Lower leg skin (tissue), 4 donors: ENCODE measurements around the gene CHST4. TPM values are rescaled to one million over a fixed set of nuclear protein-coding genes. Genes with fewer than 3 reads are reported as not detected.
"Not testable (repeated sequence)": the region's sequence is repeated elsewhere in the genome, so short reads cannot be mapped to it uniquely, and the experiment has no call there.

Experiments
- DNase-seq, 2 donors: peaks; one replicate each; pipeline ENCODE4 v3.0.0-alpha.2; 2019; ENCODE audit warnings: low spot score in 2 of 2
- H3K4me3 ChIP-seq: fragments of 200-600 bp; sonication (generic); 2 replicates; pipeline ENCODE4 v1.5.1; 2017; ENCODE audit warnings: mild to moderate bottlenecking, low read depth; ENCODE audit not compliant: poor library complexity, severe bottlenecking
- CTCF ChIP-seq, 3 donors: fragments of 450-650 bp; IDR thresholded peaks; one replicate each; pipeline ENCODE4 v1.5.1; 2016; ENCODE audit warnings: antibody characterized with exemption in 3 of 3, mild to moderate bottlenecking in 3 of 3, moderate library complexity in 2 of 3
- POLR2A ChIP-seq, 2 donors: fragments of 450-650 bp; IDR thresholded peaks; one replicate each; pipeline ENCODE4 v1.6.1; 2016 to 2017; ENCODE audit warnings: antibody characterized with exemption in 2 of 2, mild to moderate bottlenecking in 1 of 2, moderate library complexity in 1 of 2
- WGBS, 2 donors: methylation state at CpG; one replicate each; pipeline ENCODE4 v1.1.5; 2018; 5-methylcytosine and 5-hydroxymethylcytosine counted together
- intact Hi-C: fragments of 100-400 bp; cut with DNase I; formaldehyde crosslinking; loops from one replicate; pipeline ENCODE4 v1.15.0; 2023; ENCODE audit warnings: low total_unique reads
- total RNA-seq, 4 donors: library from RNA; depleted of rRNA; stranded (reverse); fragments of >200 nt; gene quantifications; one replicate each; pipeline ENCODE4 v1.1.0, GENCODE V29; 2016

CHST4 gene
- total RNA-seq, 4 donors from 2014 or later: not detected

GRCh38 chr16:71572497-71573116 lies 46.4 kb downstream of the CHST4 start:
- no peak overlapping the region for H3K4me3 ChIP-seq
- WGBS, 2 donors: 70 to 71% methylated on average over 3 of the region's 3 CpGs
- no peak for DNase-seq
- intact Hi-C loops: no loop called here
- no peak for TF ChIP-seq POLR2A (IDR thresholded peaks at IDR 0.05)
- no peak for TF ChIP-seq CTCF (IDR thresholded peaks at IDR 0.05)

GRCh38 chr16:71573387-71574094 lies 47.3 kb downstream of the CHST4 start:
- no peak overlapping the region for H3K4me3 ChIP-seq
- TF ChIP-seq POLR2A (IDR thresholded peaks at IDR 0.05): no peak
- TF ChIP-seq CTCF (IDR thresholded peaks at IDR 0.05): no peak
- intact Hi-C loops: no loop called here
- DNase-seq: no peak
- 76 to 84% methylated on average over 5 of the region's 5 CpGs for WGBS, 2 donors

- H3K4me3 ChIP-seq: no peak overlapping the region
- intact Hi-C loops: no loop called here
- TF ChIP-seq CTCF (IDR thresholded peaks at IDR 0.05): no peak
- no peak for TF ChIP-seq POLR2A (IDR thresholded peaks at IDR 0.05)
- DNase-seq: no peak
These were observed 48.5 kb downstream of the CHST4 start for GRCh38 chr16:71574702-71575101.

GRCh38 chr16:71576971-71577370 lies 50.7 kb downstream of the CHST4 start, which contains the start of gene TAT:
Gene TAT (minus strand): TSS chr16:71577092. CDS start chr16:71576415, 677 bp downstream.
- 24% methylated on average over 3 of the region's 3 CpGs for WGBS, 2 donors
- TF ChIP-seq CTCF (IDR thresholded peaks at IDR 0.05) (no peak), POLR2A (IDR thresholded peaks at IDR 0.05) (no peak)
- H3K4me3 ChIP-seq: no peak within 1 kb of the TSS
- no peak for DNase-seq
- intact Hi-C loops: no loop called here

- H3K4me3 ChIP-seq, intact Hi-C loops, DNase-seq: not testable (repeated sequence)
- WGBS, 2 donors: 92 to 94% methylated on average over 5 of the region's 5 CpGs
These were observed 56.3 kb downstream of the CHST4 start for GRCh38 chr16:71582553-71582848.

- WGBS, 2 donors: 84 to 89% methylated on average over 3 of the region's 3 CpGs
- intact Hi-C loops: no loop called here
- TF ChIP-seq POLR2A (IDR thresholded peaks at IDR 0.05): no peak
- TF ChIP-seq CTCF (IDR thresholded peaks at IDR 0.05): no peak
- no peak for DNase-seq
- H3K4me3 ChIP-seq: no peak overlapping the region
These were observed 58.5 kb downstream of the CHST4 start for GRCh38 chr16:71584543-71585317.
